WERI-Rb-1 (cell line): ENCODE results near the gene TRRAP.

Source experiments
- DNase-seq: peaks from one replicate; pipeline ENCODE4 v3.0.0-alpha.2; 2020
- H3K27ac ChIP-seq: fragments of 250-450 bp; sonication (Bioruptor Pico); 2 replicates; pipeline ENCODE4 v1.5.1; 2020; ENCODE audit warnings: mild to moderate bottlenecking, moderate library complexity
- H3K27me3 ChIP-seq: fragments of 250-450 bp; sonication (Bioruptor Pico); 2 replicates; pipeline ENCODE4 v1.5.1; 2021; ENCODE audit warnings: mild to moderate bottlenecking, low read depth, moderate library complexity; ENCODE audit not compliant: insufficient read depth, severe bottlenecking
- H3K36me3 ChIP-seq: fragments of 250-450 bp; sonication (Bioruptor Pico); 2 replicates; pipeline ENCODE4 v1.5.1; 2020; ENCODE audit warnings: mild to moderate bottlenecking, moderate library complexity
- H3K4me3 ChIP-seq: 2 replicates; pipeline ENCODE4 v1.5.1; 2011; ENCODE audit warnings: low read depth, mild to moderate bottlenecking, control low read depth, low read length
- H3K9me3 ChIP-seq: fragments of 250-450 bp; sonication (Bioruptor Pico); 2 replicates; pipeline ENCODE4 v1.5.1; 2021; ENCODE audit warnings: mild to moderate bottlenecking, moderate library complexity; ENCODE audit not compliant: severe bottlenecking
- CTCF ChIP-seq: IDR thresholded peaks from 2 replicates; pipeline ENCODE4 v1.5.1; 2011; ENCODE audit warnings: low read depth, mild to moderate bottlenecking, control low read depth, inconsistent platforms, low read length

TRRAP gene

DNA sequence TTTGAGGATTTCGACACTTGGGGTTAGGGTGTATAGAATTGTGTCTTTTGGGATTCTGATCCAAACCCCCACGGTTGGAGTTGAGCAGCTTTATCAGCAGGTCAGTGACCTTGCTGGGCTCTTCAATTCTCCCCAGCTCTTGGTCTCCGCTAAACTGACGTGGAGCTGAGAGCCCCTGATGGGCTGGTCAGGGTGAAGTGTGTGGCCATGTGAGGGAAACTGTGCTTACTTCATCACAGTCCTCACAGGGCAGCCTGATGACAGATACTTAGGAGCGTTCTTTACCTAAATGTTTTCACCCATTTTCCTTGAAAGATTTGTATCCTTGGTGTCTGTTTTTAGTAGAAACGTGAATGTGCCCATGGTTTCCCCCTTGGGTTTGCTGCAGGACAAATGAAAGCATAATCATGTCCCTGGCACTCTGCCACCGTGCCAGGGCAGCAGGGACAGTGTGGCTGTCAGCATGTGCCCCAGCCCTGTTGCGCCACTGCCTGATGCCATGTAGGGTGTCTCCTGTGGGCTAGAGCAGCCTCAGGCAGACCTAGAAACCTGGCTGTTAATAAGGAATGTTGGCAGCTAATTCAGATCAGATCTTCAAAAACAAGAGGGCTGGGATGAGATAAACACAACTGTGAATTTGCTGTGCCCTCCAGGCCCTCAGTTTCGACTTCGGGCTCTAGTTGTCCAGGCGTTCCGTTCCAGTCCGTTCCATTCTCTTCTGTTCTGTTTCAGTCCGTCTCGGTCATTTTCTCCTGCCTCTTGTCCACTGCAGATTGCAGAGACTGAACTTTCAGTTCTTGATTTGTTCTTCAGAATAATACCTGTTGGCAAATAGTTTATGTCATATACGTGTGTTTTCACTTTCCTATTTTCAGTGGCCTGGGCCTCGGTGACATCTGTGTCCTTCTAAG is 96.8 kb downstream of the TRRAP start:
- H3K27me3 ChIP-seq: no peaks in the 10 kb centered on the region
- TF ChIP-seq CTCF: no peak
- no peak overlapping the region for H3K4me3 ChIP-seq
- no peak overlapping the region for H3K27ac ChIP-seq
- no peaks in the 10 kb centered on the region for H3K9me3 ChIP-seq
- no peak for DNase-seq
- H3K36me3 ChIP-seq: peaks cover 96% of the 10 kb centered on the region

GRCh38 chr7:98976396-98977185 is 98.3 kb downstream of the TRRAP start:
- Histone ChIP-seq H3K27me3 (no peaks in the 10 kb centered on the region), H3K9me3 (no peaks in the 10 kb centered on the region), H3K36me3 (peaks cover 100% of the 10 kb centered on the region), H3K27ac (no peak overlapping the region), H3K4me3 (no peak overlapping the region)
- DNase-seq: no peak
- no peak for TF ChIP-seq CTCF

- TF ChIP-seq CTCF: no peak
- peaks cover 100% of the 10 kb centered on the region for H3K36me3 ChIP-seq
- DNase-seq: no peak
- H3K27ac ChIP-seq: no peak overlapping the region
- H3K4me3 ChIP-seq: no peak overlapping the region
- no peaks in the 10 kb centered on the region for H3K27me3 ChIP-seq
- H3K9me3 ChIP-seq: no peaks in the 10 kb centered on the region
Measured at GRCh38 chr7:98978672-98979071, 100.3 kb downstream of the TRRAP start.

DNA sequence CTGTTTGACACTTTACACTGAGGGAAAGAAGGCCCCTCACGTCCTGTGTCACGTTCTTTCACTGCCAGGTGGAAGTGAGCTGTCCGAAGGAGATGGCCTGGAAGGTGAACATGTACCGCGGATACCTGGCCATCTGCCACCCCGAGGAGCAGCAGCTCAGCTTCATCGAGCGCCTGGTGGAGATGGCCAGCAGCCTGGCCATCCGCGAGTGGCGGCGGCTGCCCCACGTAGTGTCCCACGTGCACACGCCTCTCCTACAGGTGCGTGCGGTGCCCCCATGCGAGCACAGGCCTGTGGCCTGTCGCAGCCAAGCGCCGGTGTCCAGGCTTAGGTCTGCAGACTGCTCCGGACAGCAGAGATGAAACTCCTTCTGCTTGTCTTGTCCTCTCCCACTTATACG is 103.4 kb downstream of the TRRAP start:
- H3K9me3 ChIP-seq: no peaks in the 10 kb centered on the region
- DNase-seq: no peak
- peaks cover 100% of the 10 kb centered on the region for H3K36me3 ChIP-seq
- TF ChIP-seq CTCF: no peak
- no peak overlapping the region for H3K4me3 ChIP-seq
- H3K27ac ChIP-seq: no peak overlapping the region
- no peaks in the 10 kb centered on the region for H3K27me3 ChIP-seq

- no peak for TF ChIP-seq CTCF
- DNase-seq: no peak
- Histone ChIP-seq H3K27me3 (no peaks in the 10 kb centered on the region), H3K9me3 (no peaks in the 10 kb centered on the region), H3K27ac (no peak overlapping the region), H3K36me3 (peaks cover 92% of the 10 kb centered on the region), H3K4me3 (no peak overlapping the region)
Measured at GRCh38 chr7:98982686-98983085, 104.4 kb downstream of the TRRAP start.
